Ovary (tissue), 9 donors: ENCODE data around the gene KRTAP5-8. TPM values are rescaled to one million over a fixed set of nuclear protein-coding genes. Genes with fewer than 3 reads are reported as not detected.

ENCODE experiments used
- DNase-seq, 5 donors: peaks; one replicate each; pipeline ENCODE4 v3.0.0-alpha.2; 2019 to 2020
- H3K27ac ChIP-seq, 2 donors: fragments of 200-600 bp; one replicate each; pipeline versions ENCODE4 v1.5.1 to v1.8.0; 2019 to 2022
- H3K27me3 ChIP-seq: fragments of 200-600 bp; one replicate; pipeline ENCODE4 v1.8.0; 2022
- H3K36me3 ChIP-seq: fragments of 200-600 bp; sonication (generic); one replicate; pipeline ENCODE4 v1.5.1; 2019
- H3K4me1 ChIP-seq: one replicate; pipeline ENCODE4 v1.8.1; 2013; ENCODE audit warnings: mild to moderate bottlenecking, moderate library complexity; ENCODE audit not compliant: insufficient read depth
- H3K4me3 ChIP-seq: fragments of 200-600 bp; sonication (generic); one replicate; pipeline ENCODE4 v1.5.1; 2017
- H3K9me3 ChIP-seq, 2 donors: fragments of 200-600 bp in 1 of 2; sonication (generic) in 1 of 2; one replicate each; pipeline versions ENCODE4 v1.5.1 to v1.8.1; 2013 to 2019; ENCODE audit warnings: mild to moderate bottlenecking in 1 of 2, moderate library complexity in 1 of 2
- EP300 ChIP-seq: sonication (generic); formaldehyde crosslinking; IDR thresholded peaks from one replicate; pipeline ENCODE4 v1.6.1; 2017; ENCODE audit warnings: antibody characterized with exemption
- POLR2A ChIP-seq: fragments of 450-650 bp; IDR thresholded peaks from one replicate; pipeline ENCODE4 v1.6.1; 2017; ENCODE audit warnings: antibody characterized with exemption, mild to moderate bottlenecking, moderate library complexity
- WGBS, 3 donors: extraction: QIAGEN DNeasy Blood & Tissue Kit in 1 of 3; methylation state at CpG; one replicate each; pipeline versions ENCODE4 v1.1.5 to v1.1.7; 2013 to 2017; 5-methylcytosine and 5-hydroxymethylcytosine counted together
- intact Hi-C, 4 donors: fragments of 100-400 bp; cut with DNase I; formaldehyde crosslinking; loops; one replicate each; pipeline versions ENCODE4 v1.11.0 to v1.15.1; 2022 to 2023
- polyA plus RNA-seq, 2 donors: library from polyadenylated mRNA; stranded (reverse); fragments of 200-250 nt in 1 of 2; fragments of 350-450 nt in 1 of 2; fragmentation: Illumina TruSeq in 1 of 2; extraction: RNeasy Lipid Tissue Mini Kit (QIAGEN cat#74804) in 1 of 2; gene quantifications; one replicate each; pipeline ENCODE4 v1.2.3, GENCODE V29; 2013 to 2014
- total RNA-seq, 7 donors: library from RNA; depleted of rRNA in 2 of 7; stranded (reverse); fragments of >200 nt in 2 of 7; fragmentation: NEBNext Ultra II Directional in 3 of 7; extraction: Animal tissue kit (Norgen Biotek cat#: 25700) in 3 of 7; gene quantifications; one replicate each; pipeline versions ENCODE4 v1.1.0 to v1.2.4, GENCODE V29; 2016 to 2023
- TF ChIP-seq, protein P1 (sequence below), 3 donors: fragments of 450-650 bp in 2 of 3; fragments of 200-600 bp in 1 of 3; IDR thresholded peaks; one replicate each; pipeline versions ENCODE4 v1.5.1 to v1.8.0; 2016 to 2022; ENCODE audit warnings: antibody characterized with exemption in 3 of 3, mild to moderate bottlenecking in 1 of 3
- donor health status: DM: no; HTN: no; CAD: no; lungs with moderate emphysema.
- donor health status: DM: no; HTN: no; CAD: no.
- donor health status: Bipolar disorder and iron deficiency.
- donor health status: DM: yes; HTN: yes; CAD: no.
- donor health status: DM: no; HTN: no; CAD: no.
- donor health status: DM: yes; HTN: yes; CAD: no.

KRTAP5-8 gene
- total and polyA plus RNA-seq, 9 donors, result not detected

DNA sequence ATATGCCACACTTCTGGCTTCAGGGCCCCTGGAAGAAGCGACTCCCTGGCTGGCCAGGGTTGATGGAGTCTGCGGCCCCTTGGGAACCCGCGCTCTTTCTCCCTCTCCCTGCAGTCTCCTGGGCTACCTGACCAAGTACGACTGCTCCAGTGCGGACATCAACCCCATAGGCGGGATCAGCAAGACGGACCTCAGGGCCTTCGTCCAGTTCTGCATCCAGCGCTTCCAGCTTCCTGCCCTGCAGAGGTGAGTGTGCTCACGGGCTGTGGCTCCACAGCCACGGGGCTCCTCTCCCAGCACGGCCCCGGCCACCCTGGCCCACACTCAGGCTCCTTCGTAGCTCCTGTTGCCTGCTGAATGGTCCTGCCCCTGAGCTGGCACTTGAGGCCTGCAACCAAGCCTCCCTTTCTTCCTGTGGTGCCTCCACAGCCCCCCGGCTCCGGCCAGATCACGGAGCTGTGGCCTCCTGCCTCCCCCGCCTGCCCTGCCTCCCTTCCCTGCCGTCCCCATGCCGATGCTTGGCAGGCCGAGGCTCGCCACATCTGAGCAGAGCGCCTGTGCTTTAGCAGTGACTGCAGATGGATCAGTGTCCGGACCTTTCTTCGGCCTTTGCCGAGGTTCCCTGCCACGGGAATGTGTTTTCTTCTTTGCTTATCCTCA lies 47.0 kb upstream of the KRTAP5-8 start:
- Histone ChIP-seq H3K9me3 (no peaks in the 10 kb centered on the region), H3K4me3 (no peak overlapping the region), H3K27me3 (no peaks in the 10 kb centered on the region), H3K27ac (no peak overlapping the region), H3K4me1 (peaks cover 13% of the 10 kb centered on the region), H3K36me3 (no peaks in the 10 kb centered on the region)
- 94 to 95% (median 94%) methylated on average over 28 of the region's 28 CpGs for WGBS, 3 donors
- intact Hi-C loops, result no loop called here
- TF ChIP-seq POLR2A (no peak), EP300 (no peak)
- TF ChIP-seq, protein P1, sequence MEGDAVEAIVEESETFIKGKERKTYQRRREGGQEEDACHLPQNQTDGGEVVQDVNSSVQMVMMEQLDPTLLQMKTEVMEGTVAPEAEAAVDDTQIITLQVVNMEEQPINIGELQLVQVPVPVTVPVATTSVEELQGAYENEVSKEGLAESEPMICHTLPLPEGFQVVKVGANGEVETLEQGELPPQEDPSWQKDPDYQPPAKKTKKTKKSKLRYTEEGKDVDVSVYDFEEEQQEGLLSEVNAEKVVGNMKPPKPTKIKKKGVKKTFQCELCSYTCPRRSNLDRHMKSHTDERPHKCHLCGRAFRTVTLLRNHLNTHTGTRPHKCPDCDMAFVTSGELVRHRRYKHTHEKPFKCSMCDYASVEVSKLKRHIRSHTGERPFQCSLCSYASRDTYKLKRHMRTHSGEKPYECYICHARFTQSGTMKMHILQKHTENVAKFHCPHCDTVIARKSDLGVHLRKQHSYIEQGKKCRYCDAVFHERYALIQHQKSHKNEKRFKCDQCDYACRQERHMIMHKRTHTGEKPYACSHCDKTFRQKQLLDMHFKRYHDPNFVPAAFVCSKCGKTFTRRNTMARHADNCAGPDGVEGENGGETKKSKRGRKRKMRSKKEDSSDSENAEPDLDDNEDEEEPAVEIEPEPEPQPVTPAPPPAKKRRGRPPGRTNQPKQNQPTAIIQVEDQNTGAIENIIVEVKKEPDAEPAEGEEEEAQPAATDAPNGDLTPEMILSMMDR (IDR thresholded peaks at IDR 0.05), result no peak
- DNase-seq, result no peak

DNA sequence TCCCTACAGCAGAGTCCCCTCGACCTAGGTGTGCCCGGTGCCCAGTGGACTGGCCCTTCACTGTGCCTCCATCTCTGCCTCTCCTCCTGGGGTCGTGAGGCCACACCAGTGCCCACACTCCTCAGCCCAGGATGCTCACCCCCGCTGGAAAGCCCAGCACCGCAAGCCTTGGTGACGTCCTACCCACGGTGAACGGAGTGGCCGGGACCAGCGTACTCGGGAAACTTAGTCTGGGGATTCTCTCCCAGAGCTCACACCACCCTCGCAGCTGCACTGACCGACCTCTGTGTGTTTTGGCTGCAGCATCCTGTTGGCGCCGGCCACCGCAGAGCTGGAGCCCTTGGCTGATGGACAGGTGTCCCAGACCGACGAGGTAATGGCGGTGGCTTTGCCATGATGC lies 46.3 kb upstream of the KRTAP5-8 start:
- Histone ChIP-seq H3K27ac (no peak overlapping the region), H3K27me3 (no peaks in the 10 kb centered on the region), H3K36me3 (no peaks in the 10 kb centered on the region), H3K4me1 (peaks cover 13% of the 10 kb centered on the region), H3K4me3 (no peak overlapping the region), H3K9me3 (no peaks in the 10 kb centered on the region)
- intact Hi-C loops, result no loop called here
- TF ChIP-seq EP300 (no peak), POLR2A (no peak)
- TF ChIP-seq, protein P1 (IDR thresholded peaks at IDR 0.05), result no peak
- 92 to 94% (median 93%) methylated on average over 19 of the region's 19 CpGs for WGBS, 3 donors
- DNase-seq, result no peak

DNA sequence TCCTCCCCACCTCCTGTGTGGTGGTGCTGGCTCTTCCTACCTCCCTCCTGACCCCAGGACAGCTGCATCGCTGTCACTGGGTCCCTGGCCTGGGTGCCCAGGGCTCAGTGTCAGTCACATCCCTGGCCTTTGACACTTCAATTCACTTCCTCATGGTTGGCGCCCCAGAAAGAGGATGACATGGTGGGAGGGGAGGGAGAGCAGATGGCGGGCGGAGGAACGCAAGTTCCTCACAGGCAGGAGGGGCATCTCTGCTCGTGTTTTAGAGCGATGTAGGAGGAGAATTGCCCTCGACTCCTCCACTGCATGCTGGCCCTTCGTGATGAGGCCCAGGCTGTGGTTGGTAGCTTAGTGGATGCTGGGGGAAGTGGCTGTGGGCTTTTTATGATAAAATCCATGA lies 45.9 kb upstream of the KRTAP5-8 start:
- Histone ChIP-seq H3K36me3 (no peaks in the 10 kb centered on the region), H3K27ac (no peak overlapping the region), H3K27me3 (no peaks in the 10 kb centered on the region), H3K4me1 (peaks cover 13% of the 10 kb centered on the region), H3K4me3 (no peak overlapping the region), H3K9me3 (no peaks in the 10 kb centered on the region)
- DNase-seq, result no peak
- TF ChIP-seq POLR2A, result no peak
- intact Hi-C loops, result no loop called here
- 88 to 94% (median 90%) methylated on average over 9 of the region's 9 CpGs for WGBS, 3 donors

DNA sequence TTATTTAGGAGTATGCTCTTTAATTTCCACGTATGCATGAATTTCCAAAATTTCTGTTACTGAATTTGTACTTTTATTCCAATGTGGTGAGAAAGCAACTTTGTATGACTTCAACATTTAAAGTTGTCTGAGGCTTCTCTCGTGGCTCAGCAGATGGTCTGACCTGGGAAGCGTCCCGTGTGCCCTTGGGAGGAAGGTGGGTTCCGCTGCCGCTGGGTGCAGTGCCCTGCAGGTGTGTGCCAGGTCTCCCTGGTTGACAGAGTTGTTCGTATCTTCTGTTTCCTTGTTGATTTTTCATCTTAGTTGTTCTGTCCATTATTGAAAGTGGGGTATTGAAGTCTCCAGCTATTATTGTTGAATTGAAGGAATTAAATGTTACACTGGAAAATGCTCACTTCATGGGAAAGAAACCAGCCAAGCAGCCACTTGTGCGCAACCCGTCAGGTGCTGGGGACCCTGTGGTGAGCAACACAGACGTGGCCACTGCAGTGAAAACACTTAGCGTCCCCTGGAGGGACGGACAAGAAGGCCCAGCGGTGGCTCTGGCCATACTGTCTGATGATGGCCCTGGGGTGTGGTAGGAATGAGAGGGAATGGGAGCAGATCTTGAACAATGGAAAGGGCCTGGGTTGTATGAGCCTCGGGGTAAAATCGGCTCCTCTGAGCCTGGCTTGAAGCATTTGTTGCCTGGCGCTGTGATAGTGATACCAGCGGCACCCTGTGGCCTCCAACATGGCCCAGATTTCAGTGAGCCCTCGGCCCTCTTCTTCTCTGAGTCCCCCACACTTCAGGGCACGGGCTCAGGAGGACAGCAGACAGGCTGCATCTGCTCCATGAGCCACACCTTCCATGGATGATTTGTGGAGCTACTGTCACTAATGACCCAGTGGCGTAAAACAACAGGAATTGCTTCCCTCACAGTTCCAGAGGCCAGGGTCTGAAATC lies 42.3 kb upstream of the KRTAP5-8 start:
- TF ChIP-seq EP300 (no peak), POLR2A (no peak)
- TF ChIP-seq, protein P1 (IDR thresholded peaks at IDR 0.05), result no peak
- Histone ChIP-seq H3K4me1 (no peaks in the 10 kb centered on the region), H3K27ac (no peak overlapping the region), H3K9me3 (no peaks in the 10 kb centered on the region), H3K36me3 (no peaks in the 10 kb centered on the region), H3K27me3 (no peaks in the 10 kb centered on the region), H3K4me3 (no peak overlapping the region)
- intact Hi-C loops, result no loop called here
- DNase-seq, result no peak
- 91 to 95% (median 94%) methylated on average over 20 of the region's 20 CpGs for WGBS, 3 donors

DNA sequence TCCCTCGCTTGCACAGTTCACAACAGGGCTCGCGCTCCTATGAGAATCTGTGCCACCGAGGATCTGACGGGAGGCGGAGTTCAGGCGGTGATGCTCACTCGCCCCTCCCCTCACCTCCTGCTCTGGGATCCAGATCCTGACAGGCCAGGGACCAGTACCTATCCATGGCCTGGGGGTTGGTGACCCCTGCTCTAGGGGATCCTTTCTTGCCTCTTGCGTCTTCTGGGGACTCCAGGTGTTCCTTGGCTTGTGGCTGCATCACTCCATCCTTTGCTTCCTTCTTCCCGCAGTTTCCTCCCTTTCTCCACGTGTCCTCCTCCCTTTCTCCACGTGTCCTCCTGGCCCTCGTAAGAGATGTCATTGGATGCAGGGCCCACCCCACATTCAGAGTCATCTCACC lies 41.4 kb upstream of the KRTAP5-8 start:
- TF ChIP-seq, protein P1 (IDR thresholded peaks at IDR 0.05), result no peak
- TF ChIP-seq EP300 (no peak), POLR2A (no peak)
- no peak for DNase-seq
- intact Hi-C loops, result no loop called here
- H3K4me1 ChIP-seq, result no peaks in the 10 kb centered on the region
- H3K27me3 ChIP-seq, result no peaks in the 10 kb centered on the region
- H3K36me3 ChIP-seq, result no peaks in the 10 kb centered on the region
- WGBS, 3 donors, result 96 to 99% (median 97%) methylated on average over 13 of the region's 13 CpGs
- no peak overlapping the region for H3K4me3 ChIP-seq
- no peaks in the 10 kb centered on the region for H3K9me3 ChIP-seq
- H3K27ac ChIP-seq, result no peak overlapping the region
